GM12878 (cell line): ENCODE data around the gene SLC2A4RG. TPM values are rescaled to one million over a fixed set of nuclear protein-coding genes. Genes with fewer than 3 reads are reported as not detected.

Source experiments
- ASH2L ChIP-seq: fragments of 300-600, 200-600 bp; sonication (generic); IDR thresholded peaks from 2 replicates; pipeline ENCODE4 v1.6.1; 2017; ENCODE audit warnings: low read depth, mild to moderate bottlenecking, borderline replicate concordance
- CHD1 ChIP-seq: IDR thresholded peaks from 2 replicates; pipeline ENCODE4 v1.6.1; 2012; ENCODE audit warnings: low read depth, low read length, improper control_type of control experiment
- CHD2 ChIP-seq: IDR thresholded peaks from 2 replicates; pipeline ENCODE4 v1.6.1; 2011; ENCODE audit warnings: low read depth, low read length, improper control_type of control experiment, borderline replicate concordance
- ETV6 ChIP-seq, 2 experiments: fragments of 450-650 bp in 1 of 2; IDR thresholded peaks in 1 of 2; conservative IDR thresholded peaks in 1 of 2; 2 replicates each; pipeline ENCODE4 v1.6.1; 2014; ENCODE audit warnings: antibody characterized with exemption in 1 of 2, borderline replicate concordance in 1 of 2, low read depth in 1 of 2, mild to moderate bottlenecking in 1 of 2, moderate library complexity in 1 of 2
- HDAC6 ChIP-seq: fragments of 200-600 bp; sonication (generic); IDR thresholded peaks from one replicate; pipeline ENCODE4 v1.8.0; 2017; ENCODE audit warnings: antibody characterized with exemption; ENCODE audit not compliant: unreplicated experiment
- HDGF ChIP-seq: fragments of 450-650 bp; IDR thresholded peaks from 2 replicates; pipeline ENCODE4 v1.6.1; 2016; ENCODE audit warnings: antibody characterized with exemption
- IKZF2 ChIP-seq, 2 experiments: fragments of 450-650 bp; IDR thresholded peaks; 2 replicates each; pipeline ENCODE4 v1.6.1; 2017; ENCODE audit warnings: mild to moderate bottlenecking in 2 of 2, moderate library complexity in 2 of 2
- IRF4 ChIP-seq: IDR thresholded peaks from 2 replicates; pipeline ENCODE4 v1.6.1; 2011; ENCODE audit warnings: low read depth, low read length
- KAT2A ChIP-seq: conservative IDR thresholded peaks from 2 replicates; pipeline ENCODE4 v1.6.1; 2011; ENCODE audit warnings: low read depth, low read length; ENCODE audit not compliant: control insufficient read depth
- MAX ChIP-seq: IDR thresholded peaks from 2 replicates; pipeline ENCODE4 v1.6.1; 2012; ENCODE audit warnings: low read depth, low read length, improper control_type of control experiment
- PKNOX1 ChIP-seq: fragments of 450-650 bp; IDR thresholded peaks from 2 replicates; pipeline ENCODE4 v1.6.1; 2016; ENCODE audit warnings: mild to moderate bottlenecking
- POLR2A ChIP-seq: IDR thresholded peaks from 2 replicates; pipeline ENCODE4 v1.6.1; 2011; ENCODE audit warnings: low read depth, mild to moderate bottlenecking, low read length
- SIX5 ChIP-seq: IDR thresholded peaks from 2 replicates; pipeline ENCODE4 v1.6.1; 2011; ENCODE audit warnings: mild to moderate bottlenecking, low read depth, low read length, moderate library complexity; ENCODE audit not compliant: severe bottlenecking
- SPI1 ChIP-seq: IDR thresholded peaks from 2 replicates; pipeline ENCODE4 v1.6.1; 2011; ENCODE audit warnings: low read depth, mild to moderate bottlenecking, low read length, moderate library complexity, borderline replicate concordance; ENCODE audit not compliant: insufficient read depth
- SREBF1 ChIP-seq: IDR thresholded peaks from 2 replicates; pipeline ENCODE4 v1.6.1; 2012; ENCODE audit warnings: mild to moderate bottlenecking, low read length
- SUPT20H ChIP-seq: IDR thresholded peaks from 2 replicates; pipeline ENCODE4 v1.6.1; 2011; ENCODE audit warnings: low read depth, mild to moderate bottlenecking, low read length, moderate library complexity, borderline replicate concordance; ENCODE audit not compliant: control insufficient read depth
- TCF12 ChIP-seq: IDR thresholded peaks from 2 replicates; pipeline ENCODE4 v1.6.1; 2011; ENCODE audit warnings: low read depth, mild to moderate bottlenecking, low read length
- USF1 ChIP-seq: IDR thresholded peaks from 2 replicates; pipeline ENCODE4 v1.6.1; 2011; ENCODE audit warnings: borderline replicate concordance, low read depth, mild to moderate bottlenecking, moderate library complexity, mixed read lengths, low read length; ENCODE audit not compliant: insufficient read depth; ENCODE audit errors: extremely low read length
- USF2 ChIP-seq: IDR thresholded peaks from 2 replicates; pipeline ENCODE4 v1.6.1; 2011; ENCODE audit warnings: low read depth, low read length, improper control_type of control experiment, borderline replicate concordance
- ZNF207 ChIP-seq: fragments of 450-650 bp; IDR thresholded peaks from 2 replicates; pipeline ENCODE4 v1.6.1; 2014; ENCODE audit warnings: antibody characterized with exemption, mild to moderate bottlenecking, borderline replicate concordance
- ZNF592 ChIP-seq: fragments of 450-650 bp; IDR thresholded peaks from 2 replicates; pipeline ENCODE4 v1.6.1; 2017; ENCODE audit warnings: mild to moderate bottlenecking, moderate library complexity
- polyA plus RNA-seq, 11 experiments: library from polyadenylated mRNA; depleted of rRNA in 4 of 11; unstranded in 6 of 11; stranded (reverse) in 5 of 11; fragments of >200 nt; fragmentation: Nextera tagmentation in 4 of 11; fragmentation: Illumina TruSeq in 1 of 11; extraction: Ambion mirVana in 4 of 11; extraction: Trizol in 1 of 11; gene quantifications; 1 replicate in 1 of 11; 2 replicates in 10 of 11; pipeline versions ENCODE4 v1.2.1 to v1.2.3, GENCODE V29; 2011 to 2016; ENCODE audit warnings: inconsistent platforms in 2 of 11, missing spikeins in 2 of 11, low read depth in 1 of 11
- total RNA-seq, 4 experiments: library from RNA; depleted of rRNA in 3 of 4; stranded (reverse); fragments of >200 nt in 3 of 4; fragmentation: Illumina TruSeq in 1 of 4; extraction: Trizol in 1 of 4; gene quantifications; 2 replicates each; pipeline versions ENCODE4 v1.2.1 to v1.2.3, GENCODE V29; 2013 to 2021

SLC2A4RG gene
- total and polyA plus RNA-seq, 10 of the 15 experiments (the other 5 are each of a cell fraction or from before 2014, with no cell fraction given), result 0.34 to 65.9 (median 13.3) TPM

GRCh38 chr20:63707558-63708300 lies 31.8 kb upstream of the SLC2A4RG start, which contains the start of the genes ARFRP1 and ZGPAT (continued):
- TF ChIP-seq ZNF592 (0 out of 2 replicates have a peak, but pooled peaks have one; percentile 18), HDGF (no peak), USF1 (no peak), SIX5 (peak; percentile 46), ZNF207 (peak; percentile 98), CHD1 (no peak), MAX (peak; percentile 74; the same call in 1 of the 2 replicates), USF2 (no peak), KAT2A (no peak), PKNOX1 (no peak), SREBF1 (peak; percentile 87), IKZF2 (IDR thresholded peaks at IDR 0.05) (no peak), SPI1 (peak; percentile 84; the same call in 1 of the 2 replicates), ASH2L (no peak), CHD2 (peak; percentile 59; the same call in 1 of the 2 replicates), IRF4 (no peak), POLR2A (peak; percentile 83), ETV6 (conservative IDR thresholded peaks at IDR 0.05 in 1 of 2, IDR thresholded peaks at IDR 0.05 in 1 of 2; ENCODE audit: borderline replicate concordance in 1 of 2, low read depth in 1 of 2) (peak in 1 of 2 experiments; percentile 74; a peak in 2 of 4 replicates), SUPT20H (no peak), HDAC6 (no peak), TCF12 (peak; percentile 76; the same call in 1 of the 2 replicates)
